PC-3 (cell line): ENCODE measurements around the gene KCNQ5.

Experiments
- CTCF ChIP-seq: fragments of 300-600 bp; sonication (generic); conservative IDR thresholded peaks from 2 replicates; pipeline ENCODE4 v1.5.1; 2017; ENCODE audit warnings: antibody characterized with exemption, low read depth, mild to moderate bottlenecking, low read length
- EZH2 ChIP-seq: fragments of 300-600 bp; sonication (generic); IDR thresholded peaks from one replicate; pipeline ENCODE4 v1.6.1; 2017; ENCODE audit warnings: antibody characterized with exemption, mild to moderate bottlenecking, low read length; ENCODE audit not compliant: unreplicated experiment

GRCh38 chr6:73050706-73051105 is 428.8 kb downstream of the KCNQ5 start:
- TF ChIP-seq CTCF (no peak), EZH2 (no peak)
